ENCODE data around the gene STEAP1B. TPM values are rescaled to one million over a fixed set of nuclear protein-coding genes. Genes with fewer than 3 reads are reported as not detected.

The STEAP1B gene
- total RNA-seq, 1 experiment from 2014 or later = 0.27 TPM

DNA sequence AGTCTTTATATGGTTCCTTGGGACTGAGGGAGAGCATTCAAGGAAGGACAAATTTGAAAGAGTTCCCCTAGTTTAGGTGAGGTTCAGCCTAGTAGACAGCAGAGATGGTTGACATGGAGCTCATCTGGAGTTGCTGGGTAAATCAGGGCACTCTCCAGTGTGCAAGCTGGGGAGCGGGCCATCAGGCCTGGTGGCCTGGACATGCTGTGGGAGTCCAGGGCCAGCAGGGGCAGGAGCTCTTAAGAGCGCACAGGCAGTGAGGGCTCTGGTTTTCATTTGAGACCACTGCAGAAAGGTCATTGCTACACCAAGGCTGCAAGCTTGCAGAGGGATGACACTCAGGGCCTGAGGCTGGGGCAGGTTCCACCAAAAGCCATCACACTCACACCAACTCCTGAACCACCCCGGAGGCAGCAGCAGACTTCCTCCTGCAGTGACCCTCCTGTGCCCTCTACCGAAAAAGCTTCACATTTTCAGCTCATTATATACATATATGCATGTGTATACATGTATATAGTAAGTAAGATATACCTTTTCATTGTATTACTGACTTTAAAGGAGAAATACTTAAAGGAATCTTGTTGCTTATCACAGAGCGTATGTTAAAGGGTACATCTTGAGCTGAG is 39.5 kb downstream of the STEAP1B start:
- intact Hi-C loops (cut with micrococcal nuclease) = no loop called here
- no peak for TF ChIP-seq CTCF (IDR thresholded peaks at IDR 0.05 in 2 of 3, conservative IDR thresholded peaks at IDR 0.05 in 1 of 3; ENCODE audit: borderline replicate concordance in 1 of 3, insufficient read depth in 1 of 3, low read depth in 2 of 3, low read length in 2 of 3)
- no peak for TF ChIP-seq YY1 (IDR thresholded peaks at IDR 0.05; ENCODE audit: extremely low read depth, insufficient replicate concordance, low read depth, low read length)
- TF ChIP-seq SIN3A (IDR thresholded peaks at IDR 0.05; ENCODE audit: low read depth) = no peak
- TF ChIP-seq CBX3 (IDR thresholded peaks at IDR 0.05; ENCODE audit: low read depth) = no peak
- TF ChIP-seq POLR2AphosphoS5 (IDR thresholded peaks at IDR 0.05; ENCODE audit: low read depth, low read length) = no peak
- no peak for TF ChIP-seq SP1 (IDR thresholded peaks at IDR 0.05; ENCODE audit: low read depth)
- TF ChIP-seq, protein P1, sequence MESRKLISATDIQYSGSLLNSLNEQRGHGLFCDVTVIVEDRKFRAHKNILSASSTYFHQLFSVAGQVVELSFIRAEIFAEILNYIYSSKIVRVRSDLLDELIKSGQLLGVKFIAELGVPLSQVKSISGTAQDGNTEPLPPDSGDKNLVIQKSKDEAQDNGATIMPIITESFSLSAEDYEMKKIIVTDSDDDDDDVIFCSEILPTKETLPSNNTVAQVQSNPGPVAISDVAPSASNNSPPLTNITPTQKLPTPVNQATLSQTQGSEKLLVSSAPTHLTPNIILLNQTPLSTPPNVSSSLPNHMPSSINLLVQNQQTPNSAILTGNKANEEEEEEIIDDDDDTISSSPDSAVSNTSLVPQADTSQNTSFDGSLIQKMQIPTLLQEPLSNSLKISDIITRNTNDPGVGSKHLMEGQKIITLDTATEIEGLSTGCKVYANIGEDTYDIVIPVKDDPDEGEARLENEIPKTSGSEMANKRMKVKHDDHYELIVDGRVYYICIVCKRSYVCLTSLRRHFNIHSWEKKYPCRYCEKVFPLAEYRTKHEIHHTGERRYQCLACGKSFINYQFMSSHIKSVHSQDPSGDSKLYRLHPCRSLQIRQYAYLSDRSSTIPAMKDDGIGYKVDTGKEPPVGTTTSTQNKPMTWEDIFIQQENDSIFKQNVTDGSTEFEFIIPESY (IDR thresholded peaks at IDR 0.05; ENCODE audit: extremely low read depth, insufficient replicate concordance, low read length) = no peak
- no peak for TF ChIP-seq ATF3 (IDR thresholded peaks at IDR 0.05)
- TF ChIP-seq POLR2A (IDR thresholded peaks at IDR 0.05; ENCODE audit: borderline replicate concordance, extremely low read depth, insufficient read depth, insufficient read length) = no peak
- no peak for TF ChIP-seq RAD21 (IDR thresholded peaks at IDR 0.05; ENCODE audit: low read depth)
- no peak for TF ChIP-seq FOSL1 (IDR thresholded peaks at IDR 0.05; ENCODE audit: low read depth)
- TF ChIP-seq EGR1 (IDR thresholded peaks at IDR 0.05; ENCODE audit: low read depth) = no peak
- no peaks in the 10 kb centered on the region for H3K9me3 ChIP-seq (ENCODE audit: control insufficient read depth in 1 of 2, insufficient read depth in 1 of 2, low read depth in 1 of 2, low read length in 2 of 2)
- no peak overlapping the region for H3K4me2 ChIP-seq (ENCODE audit: low read length)
- ATAC-seq = no peak
- CTCF ChIA-PET = interaction anchor here (2.2 kb wide), 1 partner anchor 9 kb away, joined by 9 read pairs; no protein-coding TSS in a partner anchor
- BruUV-seq (replicated peaks) = no TSS peak
- no peak for DNase-seq (ENCODE audit: low read depth, low spot score)
- no peaks in the 10 kb centered on the region for H3K79me2 ChIP-seq (ENCODE audit: insufficient read depth, low read length)
- H2AFZ ChIP-seq (ENCODE audit: low read depth, low read length, poor library complexity, severe bottlenecking) = no peak overlapping the region
- H3K27ac ChIP-seq (ENCODE audit: low read depth, low read length) = no peak overlapping the region
- H3K27me3 ChIP-seq (ENCODE audit: insufficient read depth, low read length) = no peaks in the 10 kb centered on the region
- H3K36me3 ChIP-seq (ENCODE audit: control insufficient read depth in 1 of 2, insufficient read depth in 2 of 2, low read length in 2 of 2) = no peaks in the 10 kb centered on the region
- no peaks in the 10 kb centered on the region for H3K9me2 ChIP-seq (ENCODE audit: insufficient read depth)
- POLR2A ChIA-PET = no interaction called here
- no peak overlapping the region for H3K4me3 ChIP-seq (replicated peaks in 1 of 2; ENCODE audit: low read depth in 1 of 2, low read length in 2 of 2)
- H4K20me1 ChIP-seq (ENCODE audit: insufficient read depth) = no peaks in the 10 kb centered on the region
- RAD21 ChIA-PET (ENCODE audit: low non-redundant PET in 1 of 2, low total read pairs in 2 of 2, uncharacterized antibody in 2 of 2, unreplicated experiment in 2 of 2) = no interaction called here
- H3K4me1 ChIP-seq (ENCODE audit: control insufficient read depth in 1 of 2, insufficient read depth in 2 of 2, low read length in 2 of 2) = no peaks in the 10 kb centered on the region
- no peak overlapping the region for H3K9ac ChIP-seq (ENCODE audit: low read length)

Data from HCT116 (cell line).